GM10266 (cell line): Measurements from ENCODE around the gene SLX4.

Experiments used
- DNase-seq: peaks from one replicate; pipeline ENCODE4 v3.0.0; 2012; ENCODE audit errors: extremely low spot score
- TF ChIP-seq, protein P1 (sequence below): IDR thresholded peaks from 2 replicates; pipeline ENCODE4 v1.5.1; 2012; ENCODE audit warnings: mild to moderate bottlenecking, low read depth; ENCODE audit not compliant: control insufficient read depth, insufficient read depth; ENCODE audit errors: missing control alignments

SLX4 gene

DNA sequence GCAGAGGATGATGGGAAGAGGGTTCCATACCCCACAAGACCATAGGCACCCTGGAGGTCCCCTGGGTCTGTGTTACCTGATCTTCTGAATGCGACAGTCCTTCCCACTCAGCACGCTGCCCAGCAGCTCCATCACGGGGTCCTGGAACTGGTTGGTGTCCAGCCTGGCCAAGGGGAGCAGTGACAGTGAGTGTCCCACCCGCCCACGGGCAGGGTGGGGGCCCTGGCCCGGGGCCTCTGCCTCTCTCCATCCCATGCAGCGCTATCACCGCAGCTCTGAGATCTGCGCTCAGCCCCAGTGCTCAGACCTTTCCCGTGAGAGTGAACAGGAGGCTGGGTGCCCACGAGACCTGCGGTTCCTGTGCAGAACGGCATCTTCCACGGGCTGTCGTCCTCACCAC lies 49.8 kb downstream of the SLX4 start:
- TF ChIP-seq, protein P1, sequence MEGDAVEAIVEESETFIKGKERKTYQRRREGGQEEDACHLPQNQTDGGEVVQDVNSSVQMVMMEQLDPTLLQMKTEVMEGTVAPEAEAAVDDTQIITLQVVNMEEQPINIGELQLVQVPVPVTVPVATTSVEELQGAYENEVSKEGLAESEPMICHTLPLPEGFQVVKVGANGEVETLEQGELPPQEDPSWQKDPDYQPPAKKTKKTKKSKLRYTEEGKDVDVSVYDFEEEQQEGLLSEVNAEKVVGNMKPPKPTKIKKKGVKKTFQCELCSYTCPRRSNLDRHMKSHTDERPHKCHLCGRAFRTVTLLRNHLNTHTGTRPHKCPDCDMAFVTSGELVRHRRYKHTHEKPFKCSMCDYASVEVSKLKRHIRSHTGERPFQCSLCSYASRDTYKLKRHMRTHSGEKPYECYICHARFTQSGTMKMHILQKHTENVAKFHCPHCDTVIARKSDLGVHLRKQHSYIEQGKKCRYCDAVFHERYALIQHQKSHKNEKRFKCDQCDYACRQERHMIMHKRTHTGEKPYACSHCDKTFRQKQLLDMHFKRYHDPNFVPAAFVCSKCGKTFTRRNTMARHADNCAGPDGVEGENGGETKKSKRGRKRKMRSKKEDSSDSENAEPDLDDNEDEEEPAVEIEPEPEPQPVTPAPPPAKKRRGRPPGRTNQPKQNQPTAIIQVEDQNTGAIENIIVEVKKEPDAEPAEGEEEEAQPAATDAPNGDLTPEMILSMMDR = no peak
- DNase-seq = no peak

DNA sequence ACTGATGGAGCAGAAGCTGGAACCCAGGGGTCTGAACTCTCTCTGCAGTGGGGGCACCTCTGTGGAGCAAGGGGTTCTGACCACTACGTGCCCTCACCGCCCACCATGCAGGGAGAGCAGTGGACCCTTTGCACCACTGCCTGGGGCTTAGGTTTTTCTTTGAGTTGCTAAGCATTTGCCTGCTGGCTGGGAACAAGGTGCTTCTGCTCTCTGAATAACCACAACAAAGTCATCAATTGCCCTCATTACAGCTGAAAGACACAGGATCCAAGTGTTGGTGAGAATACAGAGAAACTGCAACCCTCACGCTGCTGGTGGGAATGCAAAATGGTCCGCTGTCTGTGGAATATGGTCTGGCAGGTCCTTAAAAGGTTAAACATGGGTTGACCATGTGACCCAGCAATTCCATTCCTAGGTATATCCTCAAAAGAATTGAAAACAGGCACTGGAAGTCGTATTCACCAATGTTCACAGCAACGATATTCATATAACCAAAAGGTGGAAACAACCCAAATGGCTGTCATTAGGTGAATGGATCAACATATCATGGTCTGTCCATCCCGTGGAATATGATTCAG lies 57.0 kb downstream of the SLX4 start:
- no peak for DNase-seq
- TF ChIP-seq, protein P1 = no peak

DNA sequence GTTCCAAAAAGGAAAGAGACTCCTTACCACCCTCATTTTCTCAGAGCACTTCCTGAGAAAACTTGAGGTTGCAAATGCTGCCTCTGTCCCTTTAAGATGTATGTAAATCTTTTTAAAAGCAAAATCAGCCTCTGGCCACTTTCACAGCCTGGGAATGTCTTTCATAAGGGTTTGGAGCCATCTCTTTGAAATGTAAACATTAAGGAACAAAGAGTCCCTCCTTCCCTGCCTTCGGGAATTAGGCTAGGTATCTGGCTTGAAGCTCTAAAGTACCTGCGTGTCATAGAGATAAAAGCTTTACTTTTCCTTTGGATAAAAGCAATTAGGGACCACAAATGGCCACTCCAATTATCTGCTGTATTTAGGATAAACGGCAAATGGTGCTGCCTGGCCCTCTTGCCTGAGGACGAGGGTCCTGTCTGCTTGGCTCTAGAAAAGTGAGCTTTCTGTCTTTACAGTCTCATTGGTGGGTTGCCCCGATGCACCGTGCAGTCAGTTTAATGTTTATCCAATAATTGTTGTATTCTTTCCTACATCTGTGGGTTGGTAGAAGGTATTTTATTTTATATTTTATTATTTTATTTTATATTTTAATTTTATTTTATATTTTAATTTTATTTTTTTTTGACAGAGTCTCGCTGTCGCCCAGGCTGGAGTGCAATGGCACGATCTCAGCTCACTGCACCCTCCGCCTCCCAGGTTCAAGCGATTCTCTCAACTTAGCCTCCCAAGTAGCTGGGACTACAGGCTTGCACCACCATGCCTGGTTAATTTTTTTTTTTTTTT lies 58.1 kb downstream of the SLX4 start:
- no peak for DNase-seq
- TF ChIP-seq, protein P1 = no peak

DNA sequence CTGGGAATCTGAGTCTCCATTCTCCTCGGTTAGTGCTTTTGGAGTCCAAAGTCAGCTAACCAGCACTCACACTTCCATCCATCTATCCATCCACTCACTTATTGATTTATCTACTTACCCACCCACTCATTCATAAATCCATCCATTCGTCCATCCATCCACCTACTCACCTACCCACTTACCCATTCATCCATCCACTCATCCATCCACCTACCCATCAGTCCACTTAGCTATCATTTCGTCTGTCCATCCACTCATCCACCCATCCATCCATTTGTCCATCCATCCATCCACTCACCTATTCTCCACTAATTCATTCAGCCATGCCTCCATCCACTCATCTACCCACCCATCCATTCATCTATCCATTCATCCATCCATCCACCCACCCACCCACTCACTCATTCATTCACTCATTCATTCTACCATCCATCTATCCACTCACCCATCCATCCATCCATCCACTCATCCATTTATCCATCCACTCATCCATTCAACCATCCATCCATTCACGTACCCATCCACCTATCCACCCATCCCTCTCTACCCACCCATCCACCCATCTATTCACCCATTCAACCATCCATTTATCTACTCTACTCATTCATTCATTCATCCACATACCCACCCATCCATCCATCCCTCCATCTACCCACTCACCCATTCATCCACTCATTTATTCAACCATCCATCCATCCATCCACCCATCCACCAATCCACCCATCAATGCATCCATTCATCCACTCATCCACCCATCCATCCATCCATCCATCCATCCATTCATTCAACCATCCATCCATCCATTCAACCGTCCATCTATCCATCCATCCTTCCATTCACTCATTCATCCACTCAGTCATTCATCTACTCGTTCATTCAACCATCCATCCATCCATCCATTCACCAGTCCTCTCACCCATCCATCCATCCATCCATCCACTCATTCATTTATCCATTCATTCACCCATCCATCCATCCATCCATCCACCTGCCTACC lies 60.3 kb downstream of the SLX4 start:
- DNase-seq = no peak
- TF ChIP-seq, protein P1 = no peak

DNA sequence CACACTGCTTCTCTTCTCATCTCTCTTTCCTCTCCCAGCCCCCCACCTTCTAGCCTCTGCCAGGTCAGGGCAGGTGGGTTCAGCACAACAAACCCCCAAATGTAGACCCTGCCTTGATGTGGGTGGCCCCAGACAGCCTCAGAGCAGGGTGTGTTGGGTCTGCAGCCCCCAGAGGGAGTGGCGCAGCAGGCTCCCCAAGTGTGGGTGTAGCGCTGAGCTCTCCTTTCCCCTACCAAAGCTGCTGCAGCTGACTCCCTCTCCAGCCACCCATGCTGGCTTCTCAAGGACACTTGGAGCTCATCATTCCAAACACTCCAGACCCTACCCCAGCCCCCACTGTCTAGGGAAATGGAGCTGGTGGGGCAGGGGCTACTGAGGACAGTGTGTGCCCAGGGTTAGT lies 61.5 kb downstream of the SLX4 start:
- TF ChIP-seq, protein P1 = no peak
- DNase-seq = no peak

DNA sequence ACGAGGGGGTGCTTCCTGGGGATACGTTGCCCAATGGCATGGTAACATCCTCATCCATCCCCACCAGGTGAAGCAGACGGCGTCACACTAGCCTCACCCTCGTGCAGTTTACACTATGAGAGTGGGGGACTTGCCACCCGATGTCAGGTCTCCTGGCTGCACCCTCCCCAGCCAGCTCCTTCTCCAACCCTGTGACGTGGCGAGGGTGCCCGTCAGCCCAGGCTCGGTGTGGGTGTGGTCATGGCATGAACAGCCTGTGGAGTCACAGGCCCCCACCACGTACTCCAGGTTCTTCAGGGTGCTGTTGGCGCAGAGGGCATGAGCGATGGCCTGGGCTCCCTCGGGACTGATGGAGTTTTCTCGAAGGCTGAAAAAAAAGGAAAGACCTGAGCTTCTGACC lies 62.5 kb downstream of the SLX4 start:
- DNase-seq = no peak
- TF ChIP-seq, protein P1 = no peak

DNA sequence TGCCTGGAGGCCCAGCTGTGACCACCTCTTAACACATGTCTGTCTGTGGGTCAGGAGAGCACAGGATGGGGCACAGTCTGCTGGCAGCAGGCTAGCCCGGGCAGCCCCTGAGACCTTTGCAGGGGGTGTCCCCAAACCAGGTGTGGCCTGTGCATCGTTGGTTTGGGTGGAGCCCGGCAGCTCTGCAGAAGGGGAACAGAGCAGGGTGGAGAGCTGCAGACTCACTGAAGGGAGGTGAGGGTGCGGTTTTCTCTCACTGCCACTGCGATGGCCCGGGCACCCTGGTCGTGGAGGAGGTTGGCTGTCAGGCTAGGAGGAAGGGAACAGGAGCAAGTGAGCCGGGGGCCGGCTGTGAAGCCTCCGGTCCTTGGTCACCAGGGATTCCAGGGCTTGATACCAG lies 63.0 kb downstream of the SLX4 start:
- DNase-seq = no peak
- TF ChIP-seq, protein P1 = no peak
